Activated CD8-positive, alpha-beta T cell treated with anti-CD3 and anti-CD28 coated beads for 36 hours (primary cell): ENCODE results near the gene NSD1. TPM values are rescaled to one million over a fixed set of nuclear protein-coding genes. Genes with fewer than 3 reads are reported as not detected.
A peak's percentile ranks its signal among the peaks of the same experiment; 100 is the strongest.

Experiments used
- ATAC-seq: fragments of 200-7000 bp; cut with Tn5 transposase; one replicate; pipeline ENCODE4 v1.10.0; 2021; ENCODE audit warnings: mild to moderate bottlenecking, moderate library complexity
- CTCF ChIA-PET: fragments of 350-600 bp; sonication (Branson Sonifier 250); formaldehyde crosslinking; loops from one replicate; lab custom pipeline; 2021; ENCODE audit warnings: antibody characterized with exemption; lab: Charles Lee
- POLR2A ChIA-PET: fragments of 350-600 bp; sonication (Branson Sonifier 250); formaldehyde crosslinking; loops from one replicate; lab custom pipeline; 2021; ENCODE audit warnings: antibody characterized with exemption; lab: Charles Lee
- DNase-seq: peaks from one replicate; pipeline ENCODE4 v3.0.0-alpha.2; 2020
- H3K27ac Mint-ChIP-seq: one replicate; pipeline ENCODE4 v1.8.0; 2021; ENCODE audit warnings: mild to moderate bottlenecking, mixed read lengths
- H3K27me3 Mint-ChIP-seq: one replicate; pipeline ENCODE4 v1.8.0; 2021; ENCODE audit warnings: mixed read lengths
- H3K36me3 Mint-ChIP-seq: one replicate; pipeline ENCODE4 v1.8.0; 2021; ENCODE audit warnings: low read depth, mixed read lengths
- H3K4me1 Mint-ChIP-seq: one replicate; pipeline ENCODE4 v1.8.0; 2021; ENCODE audit warnings: low read depth, mixed read lengths
- H3K4me3 Mint-ChIP-seq: one replicate; pipeline ENCODE4 v1.8.0; 2021; ENCODE audit warnings: mild to moderate bottlenecking, moderate library complexity, mixed read lengths
- H3K9me3 Mint-ChIP-seq: one replicate; pipeline ENCODE4 v1.8.0; 2021; ENCODE audit warnings: mixed read lengths
- intact Hi-C: fragments of 100-400 bp; cut with micrococcal nuclease; formaldehyde crosslinking; loops from one replicate; pipeline ENCODE4 v1.10.0; 2022
- total RNA-seq, 2 experiments: library from RNA; stranded (reverse); gene quantifications; one replicate each; pipeline ENCODE4 v1.2.3, GENCODE V29; 2021
- TF ChIP-seq, protein P1 (sequence below): fragments of 200-600 bp; IDR thresholded peaks from one replicate; pipeline ENCODE4 v1.8.0; 2022; ENCODE audit warnings: antibody characterized with exemption, mild to moderate bottlenecking

The NSD1 gene
- total RNA-seq, 2 experiments from 2014 or later = 60.1 to 64.8 TPM

DNA sequence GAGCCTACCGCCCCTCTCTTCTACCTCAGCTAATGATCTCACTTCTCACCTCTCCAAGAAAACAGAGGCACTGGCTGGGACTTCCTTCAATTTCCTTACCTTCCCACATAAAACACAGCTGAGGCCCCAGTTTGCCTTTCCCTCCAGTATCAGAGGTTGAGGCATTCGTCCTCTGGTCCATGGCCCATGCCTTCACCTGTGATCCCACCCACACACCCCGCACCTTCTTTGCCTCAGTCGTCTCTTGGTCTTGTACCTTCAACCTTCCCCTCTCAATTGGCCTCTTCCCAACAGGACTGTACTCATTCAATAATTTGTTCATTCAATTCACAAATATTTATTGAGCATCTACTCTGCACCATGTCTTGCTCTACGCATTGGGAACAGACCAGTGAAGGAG, 11.0 kb upstream of the NSD1 start:
- ChIA-PET CTCF (interaction anchor here (1.0 to 1.1 kb wide), 2 partner anchors 9 to 12 kb away, joined by 3 read pairs; no protein-coding TSS in a partner anchor), POLR2A (interaction anchor here (1.3 kb wide), 1 partner anchor 11 kb away, joined by 5 read pairs; the partner anchor contains the start of gene NSD1)
- Mint-ChIP-seq H3K4me3 (no peak overlapping the region), H3K9me3 (no peaks in the 10 kb centered on the region), H3K36me3 (no peaks in the 10 kb centered on the region), H3K4me1 (no peaks in the 10 kb centered on the region), H3K27ac (no peak overlapping the region), H3K27me3 (no peaks in the 10 kb centered on the region)
- ATAC-seq (no peak), DNase-seq (no peak)
- TF ChIP-seq, protein P1, sequence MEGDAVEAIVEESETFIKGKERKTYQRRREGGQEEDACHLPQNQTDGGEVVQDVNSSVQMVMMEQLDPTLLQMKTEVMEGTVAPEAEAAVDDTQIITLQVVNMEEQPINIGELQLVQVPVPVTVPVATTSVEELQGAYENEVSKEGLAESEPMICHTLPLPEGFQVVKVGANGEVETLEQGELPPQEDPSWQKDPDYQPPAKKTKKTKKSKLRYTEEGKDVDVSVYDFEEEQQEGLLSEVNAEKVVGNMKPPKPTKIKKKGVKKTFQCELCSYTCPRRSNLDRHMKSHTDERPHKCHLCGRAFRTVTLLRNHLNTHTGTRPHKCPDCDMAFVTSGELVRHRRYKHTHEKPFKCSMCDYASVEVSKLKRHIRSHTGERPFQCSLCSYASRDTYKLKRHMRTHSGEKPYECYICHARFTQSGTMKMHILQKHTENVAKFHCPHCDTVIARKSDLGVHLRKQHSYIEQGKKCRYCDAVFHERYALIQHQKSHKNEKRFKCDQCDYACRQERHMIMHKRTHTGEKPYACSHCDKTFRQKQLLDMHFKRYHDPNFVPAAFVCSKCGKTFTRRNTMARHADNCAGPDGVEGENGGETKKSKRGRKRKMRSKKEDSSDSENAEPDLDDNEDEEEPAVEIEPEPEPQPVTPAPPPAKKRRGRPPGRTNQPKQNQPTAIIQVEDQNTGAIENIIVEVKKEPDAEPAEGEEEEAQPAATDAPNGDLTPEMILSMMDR = no peak
- intact Hi-C loops = no loop called here

DNA sequence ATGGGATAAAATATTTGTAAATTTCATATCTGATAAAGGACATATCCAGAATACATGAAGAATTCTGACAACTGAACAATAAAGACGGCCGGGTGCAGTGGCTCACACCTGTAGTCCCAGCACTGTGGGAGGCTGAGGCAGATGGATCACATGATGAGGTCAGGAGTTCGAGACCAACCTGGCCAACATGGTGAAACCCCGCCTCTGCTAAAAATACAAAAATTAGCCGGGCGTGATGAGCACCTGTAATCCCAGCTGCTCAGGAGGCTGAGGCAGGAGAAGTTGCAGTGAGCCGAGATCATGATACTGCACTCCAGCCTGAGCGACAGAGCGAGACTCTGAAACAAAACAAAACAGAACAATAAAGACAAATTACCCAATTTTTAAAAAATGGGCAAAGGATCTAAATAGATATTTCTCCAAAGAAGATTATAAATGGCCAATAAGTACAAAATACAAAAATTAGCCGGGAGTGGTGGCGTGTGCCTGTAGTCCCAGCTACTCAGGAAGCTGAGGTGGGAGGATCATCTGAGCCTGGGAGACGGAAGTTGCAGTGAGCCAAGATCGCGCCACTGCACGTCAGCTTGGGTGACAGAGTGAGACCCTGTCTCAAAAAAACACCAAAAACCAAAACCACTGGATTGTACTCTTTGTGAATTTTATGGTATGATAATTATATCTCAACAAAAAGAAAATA, 9.6 kb upstream of the NSD1 start:
- Mint-ChIP-seq H3K9me3 (no peaks in the 10 kb centered on the region), H3K4me3 (no peak overlapping the region), H3K4me1 (peaks cover 9% of the 10 kb centered on the region), H3K36me3 (no peaks in the 10 kb centered on the region), H3K27ac (no peak overlapping the region), H3K27me3 (no peaks in the 10 kb centered on the region)
- ChIA-PET POLR2A (interaction anchor here (0.6 to 1.2 kb wide), 2 partner anchors 10 to 22 kb away, joined by 3 to 4 read pairs; no protein-coding TSS in a partner anchor), CTCF (interaction anchor here (0.7 to 1.2 kb wide), 2 partner anchors 11 to 186 kb away, joined by 3 to 6 read pairs; no protein-coding TSS in a partner anchor)
- ATAC-seq (no peak), DNase-seq (no peak)
- intact Hi-C loops = no loop called here
- TF ChIP-seq, protein P1 = no peak

DNA sequence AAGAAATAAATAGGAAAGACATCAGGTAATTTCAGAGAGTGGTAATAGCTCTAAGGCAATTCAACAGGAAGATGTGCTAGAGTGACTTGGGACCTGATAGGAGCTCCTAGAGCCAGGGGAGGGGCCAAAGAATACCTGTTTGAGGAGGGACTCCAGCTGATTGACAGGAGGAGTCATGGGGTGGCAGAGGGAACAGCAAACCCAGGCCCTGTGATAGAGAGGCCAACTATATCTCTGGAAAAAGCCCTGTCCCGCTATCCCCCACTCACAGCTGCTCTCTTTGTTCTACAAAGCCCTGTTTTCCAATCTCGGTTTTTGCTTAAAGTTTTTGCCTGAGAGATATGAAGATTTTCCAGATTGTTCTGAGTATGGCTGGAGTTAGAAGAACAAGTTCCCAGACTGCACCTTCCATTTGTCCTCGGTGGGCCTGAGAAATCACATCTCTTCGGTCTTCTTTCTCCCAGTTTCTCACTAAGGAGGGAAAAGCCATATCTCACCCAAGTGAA, 9.0 kb upstream of the NSD1 start:
- intact Hi-C loops = no loop called here
- Mint-ChIP-seq H3K27me3 (no peaks in the 10 kb centered on the region), H3K4me3 (no peak overlapping the region), H3K36me3 (no peaks in the 10 kb centered on the region), H3K4me1 (peaks cover 15% of the 10 kb centered on the region), H3K9me3 (no peaks in the 10 kb centered on the region), H3K27ac (no peak overlapping the region)
- TF ChIP-seq, protein P1 = no peak
- peak; percentile 27 for DNase-seq
- POLR2A ChIA-PET = interaction anchor here (0.6 to 1.2 kb wide), 2 partner anchors 10 to 23 kb away, joined by 3 to 4 read pairs; no protein-coding TSS in a partner anchor
- ATAC-seq = peak; percentile 55
- CTCF ChIA-PET = interaction anchor here (0.7 to 1.2 kb wide), 3 partner anchors 11 to 186 kb away, joined by 3 to 6 read pairs (median 4); no protein-coding TSS in a partner anchor

DNA sequence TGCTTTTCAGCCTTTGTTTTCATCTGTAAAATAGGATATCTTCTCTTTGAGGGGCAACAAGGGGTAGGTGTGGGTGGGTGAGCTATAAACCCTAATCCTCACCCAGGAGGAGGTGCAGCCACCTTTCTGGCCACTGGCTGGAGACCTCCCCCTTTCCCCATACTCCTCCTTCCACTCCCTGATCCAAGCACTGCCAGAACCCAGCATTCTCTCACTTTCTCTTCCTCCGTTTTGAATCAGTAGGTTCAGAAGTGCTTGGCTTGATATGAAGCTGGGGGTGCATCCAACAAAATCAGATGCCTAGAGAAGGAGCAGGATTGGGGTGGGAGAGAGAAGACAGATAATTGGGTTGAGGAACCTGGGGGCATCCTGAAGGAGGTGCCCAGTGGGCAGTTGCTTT, 6.8 kb upstream of the NSD1 start:
- Mint-ChIP-seq H3K9me3 (no peaks in the 10 kb centered on the region), H3K36me3 (no peaks in the 10 kb centered on the region), H3K27ac (no peak overlapping the region), H3K27me3 (no peaks in the 10 kb centered on the region), H3K4me1 (peaks cover 22% of the 10 kb centered on the region), H3K4me3 (no peak overlapping the region)
- no peak for DNase-seq
- TF ChIP-seq, protein P1 = no peak
- CTCF ChIA-PET = interaction anchor here (1.1 to 1.8 kb wide), 3 partner anchors 12 to 264 kb away, joined by 3 to 16 read pairs (median 3); no protein-coding TSS in a partner anchor
- ATAC-seq = no peak
- intact Hi-C loops = no loop called here
- POLR2A ChIA-PET = interaction anchor here (0.7 to 1.1 kb wide), 2 partner anchors 8 to 15 kb away, joined by 3 to 5 read pairs; no protein-coding TSS in a partner anchor
